Vagina (tissue), 2 donors: ENCODE data around the gene CCSER2. TPM values are rescaled to one million over a fixed set of nuclear protein-coding genes. Genes with fewer than 3 reads are reported as not detected.

Experiments used
- DNase-seq, 2 donors: peaks; one replicate each; pipeline ENCODE4 v3.0.0-alpha.2; 2017; ENCODE audit errors: extremely low spot score in 2 of 2
- H3K27ac ChIP-seq: fragments of 200-600 bp; sonication (generic); one replicate; pipeline ENCODE4 v1.5.1; 2019
- H3K27me3 ChIP-seq: fragments of 200-600 bp; sonication (generic); one replicate; pipeline ENCODE4 v1.5.1; 2019
- H3K36me3 ChIP-seq, 2 donors: fragments of 200-600 bp; sonication (generic); one replicate each; pipeline ENCODE4 v1.5.1; 2017 to 2019
- H3K4me1 ChIP-seq: fragments of 200-600 bp; sonication (generic); one replicate; pipeline ENCODE4 v1.5.1; 2019
- H3K4me3 ChIP-seq, 2 donors: fragments of 200-600 bp; sonication (generic); 1 replicate in 1 of 2; 2 replicates in 1 of 2; pipeline ENCODE4 v1.5.1; 2016 to 2019
- H3K9me3 ChIP-seq: fragments of 200-600 bp; sonication (generic); one replicate; pipeline ENCODE4 v1.5.1; 2019
- POLR2A ChIP-seq, 2 donors: fragments of 450-650 bp; IDR thresholded peaks; one replicate each; pipeline ENCODE4 v1.6.1; 2017; ENCODE audit warnings: antibody characterized with exemption in 2 of 2, mild to moderate bottlenecking in 2 of 2, moderate library complexity in 2 of 2
- POLR2AphosphoS5 ChIP-seq, 2 donors: sonication (generic); formaldehyde crosslinking; IDR thresholded peaks; one replicate each; pipeline ENCODE4 v1.9.0; 2017; ENCODE audit warnings: antibody characterized with exemption in 2 of 2, mild to moderate bottlenecking in 2 of 2, low read depth in 1 of 2; ENCODE audit not compliant: insufficient read depth in 1 of 2
- intact Hi-C: fragments of 100-400 bp; cut with DNase I; formaldehyde crosslinking; loops from one replicate; pipeline ENCODE4 v1.15.1; 2023
- total RNA-seq: library from RNA; depleted of rRNA; stranded (reverse); fragments of >200 nt; gene quantifications from one replicate; pipeline ENCODE4 v1.2.3, GENCODE V29; 2016
- TF ChIP-seq, protein P1 (sequence below), 3 experiments: fragments of 450-650 bp in 2 of 3; fragments of 200-600 bp in 1 of 3; sonication (generic) in 1 of 3; IDR thresholded peaks; one replicate each; pipeline ENCODE4 v1.5.1; 2017 to 2019; ENCODE audit warnings: antibody characterized with exemption in 3 of 3, mild to moderate bottlenecking in 2 of 3, moderate library complexity in 2 of 3

The CCSER2 gene
- total RNA-seq, 1 donor from 2014 or later, result 62.1 TPM

DNA sequence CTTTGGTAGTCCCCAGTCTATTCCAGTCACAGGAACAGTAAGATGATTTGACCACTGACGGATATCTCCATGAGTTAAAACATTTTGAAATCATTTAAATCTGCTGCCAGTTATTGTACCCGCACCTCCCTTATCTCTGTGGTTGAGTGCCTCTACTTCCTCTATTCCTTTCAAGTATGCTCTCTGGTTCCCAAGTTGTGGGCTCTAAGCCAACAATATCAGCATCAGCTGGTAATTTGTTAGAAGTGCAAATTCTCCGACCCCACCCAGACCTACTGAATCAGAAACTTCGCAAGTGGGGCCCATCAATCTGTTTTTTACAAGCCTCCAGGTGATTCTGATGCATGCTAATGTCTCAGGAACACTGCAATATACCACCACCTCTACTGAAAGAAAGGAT is 235.5 kb downstream of the CCSER2 start:
- H3K4me1 ChIP-seq, result no peaks in the 10 kb centered on the region
- no peaks in the 10 kb centered on the region for H3K36me3 ChIP-seq
- no peak overlapping the region for H3K4me3 ChIP-seq
- no peak for DNase-seq
- TF ChIP-seq POLR2A (IDR thresholded peaks at IDR 0.05) (no peak), POLR2AphosphoS5 (IDR thresholded peaks at IDR 0.05; ENCODE audit: insufficient read depth in 1 of 2, low read depth in 1 of 2) (no peak)
- TF ChIP-seq, protein P1, sequence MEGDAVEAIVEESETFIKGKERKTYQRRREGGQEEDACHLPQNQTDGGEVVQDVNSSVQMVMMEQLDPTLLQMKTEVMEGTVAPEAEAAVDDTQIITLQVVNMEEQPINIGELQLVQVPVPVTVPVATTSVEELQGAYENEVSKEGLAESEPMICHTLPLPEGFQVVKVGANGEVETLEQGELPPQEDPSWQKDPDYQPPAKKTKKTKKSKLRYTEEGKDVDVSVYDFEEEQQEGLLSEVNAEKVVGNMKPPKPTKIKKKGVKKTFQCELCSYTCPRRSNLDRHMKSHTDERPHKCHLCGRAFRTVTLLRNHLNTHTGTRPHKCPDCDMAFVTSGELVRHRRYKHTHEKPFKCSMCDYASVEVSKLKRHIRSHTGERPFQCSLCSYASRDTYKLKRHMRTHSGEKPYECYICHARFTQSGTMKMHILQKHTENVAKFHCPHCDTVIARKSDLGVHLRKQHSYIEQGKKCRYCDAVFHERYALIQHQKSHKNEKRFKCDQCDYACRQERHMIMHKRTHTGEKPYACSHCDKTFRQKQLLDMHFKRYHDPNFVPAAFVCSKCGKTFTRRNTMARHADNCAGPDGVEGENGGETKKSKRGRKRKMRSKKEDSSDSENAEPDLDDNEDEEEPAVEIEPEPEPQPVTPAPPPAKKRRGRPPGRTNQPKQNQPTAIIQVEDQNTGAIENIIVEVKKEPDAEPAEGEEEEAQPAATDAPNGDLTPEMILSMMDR (IDR thresholded peaks at IDR 0.05), result no peak
- no peaks in the 10 kb centered on the region for H3K9me3 ChIP-seq
- no peak overlapping the region for H3K27ac ChIP-seq
- intact Hi-C loops, result no loop called here
- H3K27me3 ChIP-seq, result no peaks in the 10 kb centered on the region

DNA sequence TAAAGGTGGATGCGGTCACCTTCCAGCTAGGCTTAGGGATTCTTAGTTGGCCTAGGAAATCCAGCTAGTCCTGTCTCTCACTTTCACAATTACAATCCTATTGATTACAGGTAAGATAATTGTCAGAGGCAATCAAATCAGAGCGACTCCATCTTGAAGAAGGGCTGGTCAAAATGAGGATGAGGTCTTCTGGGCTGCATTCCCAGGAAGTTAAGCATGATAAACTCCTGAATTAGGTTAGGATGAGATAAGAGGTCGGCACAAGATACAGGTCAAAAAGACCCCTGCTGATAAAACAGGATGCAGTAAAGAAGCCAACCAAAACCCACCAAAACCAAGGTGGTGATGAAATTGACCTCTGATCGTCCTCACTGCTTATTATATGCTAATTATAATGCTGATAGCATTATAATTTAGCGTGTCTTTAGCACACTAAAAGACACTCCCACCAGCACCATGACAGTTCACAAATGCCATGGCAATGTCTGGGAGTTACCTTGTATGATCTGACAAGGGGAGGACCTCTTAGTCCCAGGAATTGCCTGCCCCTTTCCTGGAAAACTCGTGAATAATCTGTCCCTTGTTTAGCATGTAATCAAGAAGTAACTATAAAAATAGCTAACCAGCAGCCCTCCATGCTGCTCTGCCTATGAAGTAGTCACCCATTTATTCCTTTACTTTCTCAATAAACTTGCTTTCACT is 237.6 kb downstream of the CCSER2 start:
- intact Hi-C loops, result no loop called here
- Histone ChIP-seq H3K4me1 (no peaks in the 10 kb centered on the region), H3K27ac (no peak overlapping the region), H3K4me3 (no peak overlapping the region), H3K27me3 (no peaks in the 10 kb centered on the region), H3K36me3 (no peaks in the 10 kb centered on the region), H3K9me3 (no peaks in the 10 kb centered on the region)
- no peak for DNase-seq
- TF ChIP-seq POLR2A (IDR thresholded peaks at IDR 0.05), result no peak
- TF ChIP-seq, protein P1 (IDR thresholded peaks at IDR 0.05), result no peak
- no peak for TF ChIP-seq POLR2AphosphoS5 (IDR thresholded peaks at IDR 0.05; ENCODE audit: insufficient read depth in 1 of 2, low read depth in 1 of 2)

DNA sequence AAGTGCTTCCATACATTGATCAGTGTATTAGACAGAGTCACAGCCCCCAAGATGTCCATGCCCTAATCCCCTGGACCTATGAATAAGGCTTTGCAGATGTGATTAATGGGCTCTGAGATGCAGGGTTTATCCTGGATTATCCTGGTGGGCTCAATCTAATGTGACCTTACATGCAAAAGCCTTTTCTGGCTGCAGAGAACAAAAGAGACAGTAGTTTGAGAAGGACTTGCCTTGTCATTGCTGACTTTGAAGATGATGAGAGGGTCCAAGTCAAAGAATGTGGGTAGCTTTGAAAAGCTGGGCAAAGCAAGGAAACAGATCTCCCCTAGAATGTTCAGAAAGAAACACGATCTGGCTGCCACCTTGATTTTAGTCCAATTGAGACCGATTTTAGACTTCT is 238.7 kb downstream of the CCSER2 start:
- H3K9me3 ChIP-seq, result no peaks in the 10 kb centered on the region
- H3K27ac ChIP-seq, result no peak overlapping the region
- no peak for DNase-seq
- intact Hi-C loops, result no loop called here
- no peaks in the 10 kb centered on the region for H3K4me1 ChIP-seq
- H3K36me3 ChIP-seq, result no peaks in the 10 kb centered on the region
- H3K4me3 ChIP-seq, result no peak overlapping the region
- H3K27me3 ChIP-seq, result no peaks in the 10 kb centered on the region
- no peak for TF ChIP-seq POLR2AphosphoS5 (IDR thresholded peaks at IDR 0.05; ENCODE audit: insufficient read depth in 1 of 2, low read depth in 1 of 2)
- TF ChIP-seq, protein P1 (IDR thresholded peaks at IDR 0.05), result no peak
- TF ChIP-seq POLR2A (IDR thresholded peaks at IDR 0.05), result no peak

Other genes with a start within 250 kb of the CCSER2 start
- 87.9 TPM for gene GHITM, start 189.1 kb upstream of the CCSER2 start, total RNA-seq
- 98.0 TPM for gene GPR15LG, start 154.8 kb upstream of the CCSER2 start, total RNA-seq
- gene CDHR1, start 134.1 kb upstream of the CCSER2 start, total RNA-seq, result 6.4 TPM
- not detected for gene LRIT2, start 103.0 kb upstream of the CCSER2 start, total RNA-seq
- gene LRIT1, start 87.0 kb upstream of the CCSER2 start, total RNA-seq, result not detected
- not detected for gene RGR, start 83.5 kb upstream of the CCSER2 start, total RNA-seq